Uterus (tissue), 4 donors: ENCODE results near the gene B4GALT7. TPM values are rescaled to one million over a fixed set of nuclear protein-coding genes. Genes with fewer than 3 reads are reported as not detected.

Experiments
- DNase-seq, 2 donors: peaks; one replicate each; pipeline ENCODE4 v3.0.0-alpha.2; 2019 to 2020
- H3K27ac ChIP-seq, 2 donors: fragments of 200-600 bp; sonication (generic); 1 replicate in 1 of 2; 2 replicates in 1 of 2; pipeline ENCODE4 v1.5.1; 2016 to 2018
- H3K27me3 ChIP-seq, 2 donors: fragments of 200-600 bp; sonication (generic); one replicate each; pipeline ENCODE4 v1.5.1; 2018 to 2019; ENCODE audit warnings: control low read depth in 1 of 2
- H3K36me3 ChIP-seq, 2 donors: fragments of 200-600 bp; sonication (generic); one replicate each; pipeline ENCODE4 v1.5.1; 2019; ENCODE audit warnings: control low read depth in 1 of 2
- H3K4me1 ChIP-seq, 2 donors: fragments of 200-600 bp; sonication (generic); one replicate each; pipeline ENCODE4 v1.5.1; 2018 to 2019; ENCODE audit warnings: control low read depth in 1 of 2
- H3K4me3 ChIP-seq, 2 donors: fragments of 200-600 bp; sonication (generic); 1 replicate in 1 of 2; 2 replicates in 1 of 2; pipeline ENCODE4 v1.5.1; 2018 to 2019; ENCODE audit warnings: mild to moderate bottlenecking in 1 of 2
- H3K9me3 ChIP-seq, 2 donors: fragments of 200-600 bp; sonication (generic); one replicate each; pipeline ENCODE4 v1.5.1; 2019; ENCODE audit warnings: control low read depth in 1 of 2
- POLR2A ChIP-seq, 2 donors: fragments of 450-650 bp; IDR thresholded peaks; one replicate each; pipeline ENCODE4 v1.6.1; 2016; ENCODE audit warnings: antibody characterized with exemption in 2 of 2, mild to moderate bottlenecking in 1 of 2, moderate library complexity in 1 of 2
- intact Hi-C: fragments of 100-400 bp; cut with DNase I; formaldehyde crosslinking; loops from one replicate; pipeline ENCODE4 v1.15.1; 2023; ENCODE audit warnings: low total_unique reads
- total RNA-seq, 4 donors: library from RNA; depleted of rRNA in 3 of 4; stranded (reverse); fragments of >200 nt in 3 of 4; gene quantifications; one replicate each; pipeline versions ENCODE4 v1.1.0 to v1.2.4, GENCODE V29; 2014 to 2023
- TF ChIP-seq, protein P1 (sequence below), 4 experiments: fragments of 200-600 bp in 2 of 4; fragments of 450-650 bp in 2 of 4; sonication (generic) in 2 of 4; IDR thresholded peaks; one replicate each; pipeline ENCODE4 v1.5.1; 2016 to 2019; ENCODE audit warnings: antibody characterized with exemption in 4 of 4, mild to moderate bottlenecking in 2 of 4, moderate library complexity in 1 of 4
- donor health status: DM: yes; HTN: yes; CAD: no.

The B4GALT7 gene
- total RNA-seq, 4 donors from 2014 or later: 5.1 to 27.8 (median 24.5) TPM

DNA sequence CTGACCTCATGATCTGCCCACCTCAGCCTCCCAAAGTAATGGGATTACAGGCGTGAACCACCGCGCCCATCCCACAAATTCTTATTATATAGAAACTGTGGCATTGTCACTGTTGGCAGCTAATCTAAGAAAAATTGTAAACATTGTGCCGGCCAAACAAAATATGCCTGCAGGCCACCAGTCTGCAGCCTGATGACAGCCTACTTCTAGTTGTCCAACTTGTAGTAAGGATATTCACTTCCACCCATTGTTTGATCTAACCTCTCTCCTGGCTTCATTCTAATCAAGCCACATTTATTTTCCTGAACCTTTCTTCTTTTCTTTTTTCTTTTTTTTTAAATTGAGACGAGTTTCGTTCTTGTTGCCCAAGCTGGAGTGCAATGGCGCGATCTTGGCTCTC, 21.6 kb upstream of the B4GALT7 start:
- H3K27ac ChIP-seq: no peak overlapping the region
- H3K9me3 ChIP-seq: no peaks in the 10 kb centered on the region
- TF ChIP-seq, protein P1, sequence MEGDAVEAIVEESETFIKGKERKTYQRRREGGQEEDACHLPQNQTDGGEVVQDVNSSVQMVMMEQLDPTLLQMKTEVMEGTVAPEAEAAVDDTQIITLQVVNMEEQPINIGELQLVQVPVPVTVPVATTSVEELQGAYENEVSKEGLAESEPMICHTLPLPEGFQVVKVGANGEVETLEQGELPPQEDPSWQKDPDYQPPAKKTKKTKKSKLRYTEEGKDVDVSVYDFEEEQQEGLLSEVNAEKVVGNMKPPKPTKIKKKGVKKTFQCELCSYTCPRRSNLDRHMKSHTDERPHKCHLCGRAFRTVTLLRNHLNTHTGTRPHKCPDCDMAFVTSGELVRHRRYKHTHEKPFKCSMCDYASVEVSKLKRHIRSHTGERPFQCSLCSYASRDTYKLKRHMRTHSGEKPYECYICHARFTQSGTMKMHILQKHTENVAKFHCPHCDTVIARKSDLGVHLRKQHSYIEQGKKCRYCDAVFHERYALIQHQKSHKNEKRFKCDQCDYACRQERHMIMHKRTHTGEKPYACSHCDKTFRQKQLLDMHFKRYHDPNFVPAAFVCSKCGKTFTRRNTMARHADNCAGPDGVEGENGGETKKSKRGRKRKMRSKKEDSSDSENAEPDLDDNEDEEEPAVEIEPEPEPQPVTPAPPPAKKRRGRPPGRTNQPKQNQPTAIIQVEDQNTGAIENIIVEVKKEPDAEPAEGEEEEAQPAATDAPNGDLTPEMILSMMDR (IDR thresholded peaks at IDR 0.05): no peak
- TF ChIP-seq POLR2A (IDR thresholded peaks at IDR 0.05): no peak
- H3K4me1 ChIP-seq: no peaks in the 10 kb centered on the region
- no peaks in the 10 kb centered on the region for H3K36me3 ChIP-seq
- no peaks in the 10 kb centered on the region for H3K27me3 ChIP-seq
- no peak overlapping the region for H3K4me3 ChIP-seq
- no peak for DNase-seq
- intact Hi-C loops: no loop called here

DNA sequence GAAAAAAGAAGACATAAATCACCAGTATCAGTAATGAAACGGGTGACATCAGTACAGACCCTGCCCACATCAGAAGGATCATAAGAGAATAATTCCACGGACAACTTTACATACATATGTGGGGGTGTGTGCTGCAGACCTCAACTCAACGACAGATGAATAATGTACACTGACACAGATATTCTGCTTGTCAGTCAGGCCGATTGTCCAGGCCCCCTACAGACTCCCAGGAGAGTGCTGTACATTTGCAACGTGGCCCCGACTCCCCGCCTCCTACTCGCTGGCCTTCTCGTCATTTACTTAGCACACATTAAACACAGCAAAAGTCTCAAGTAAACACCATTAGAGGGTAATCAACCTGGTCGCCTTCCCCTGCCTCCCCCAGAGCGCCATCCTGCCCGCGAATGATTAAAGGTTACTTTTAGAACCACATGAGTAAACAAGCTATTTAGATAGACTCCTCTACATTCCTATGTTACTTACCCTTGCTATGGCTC, 11.5 kb upstream of the B4GALT7 start:
- Histone ChIP-seq H3K4me1 (no peaks in the 10 kb centered on the region), H3K27ac (no peak overlapping the region), H3K36me3 (no peaks in the 10 kb centered on the region), H3K27me3 (no peaks in the 10 kb centered on the region), H3K4me3 (no peak overlapping the region), H3K9me3 (no peaks in the 10 kb centered on the region)
- intact Hi-C loops: no loop called here
- no peak for TF ChIP-seq POLR2A (IDR thresholded peaks at IDR 0.05)
- TF ChIP-seq, protein P1 (IDR thresholded peaks at IDR 0.05): no peak
- no peak for DNase-seq

DNA sequence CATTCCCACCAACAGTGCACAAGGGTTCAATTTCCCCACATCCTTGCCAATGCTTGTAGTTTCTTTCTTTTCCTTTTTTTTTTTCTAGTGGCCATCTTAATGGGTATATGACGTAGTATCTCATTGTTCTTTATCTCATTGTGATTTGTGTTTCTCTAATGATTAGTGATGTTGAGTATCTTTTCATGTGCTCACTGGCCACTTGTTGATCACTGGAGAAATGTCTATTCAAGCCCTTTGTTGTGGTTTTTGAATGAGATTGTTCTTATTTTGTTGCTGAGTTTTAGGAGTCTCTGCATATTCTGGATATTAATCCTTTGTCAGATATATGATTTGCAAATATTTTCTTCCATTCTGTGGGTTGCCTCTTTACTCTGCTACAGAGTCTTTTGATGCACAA, 9.5 kb upstream of the B4GALT7 start:
- TF ChIP-seq, protein P1 (IDR thresholded peaks at IDR 0.05): no peak
- no peak for TF ChIP-seq POLR2A (IDR thresholded peaks at IDR 0.05)
- Histone ChIP-seq H3K9me3 (no peaks in the 10 kb centered on the region), H3K27ac (no peak overlapping the region), H3K36me3 (no peaks in the 10 kb centered on the region), H3K4me1 (no peaks in the 10 kb centered on the region), H3K27me3 (no peaks in the 10 kb centered on the region), H3K4me3 (no peak overlapping the region)
- DNase-seq: no peak
- intact Hi-C loops: no loop called here

DNA sequence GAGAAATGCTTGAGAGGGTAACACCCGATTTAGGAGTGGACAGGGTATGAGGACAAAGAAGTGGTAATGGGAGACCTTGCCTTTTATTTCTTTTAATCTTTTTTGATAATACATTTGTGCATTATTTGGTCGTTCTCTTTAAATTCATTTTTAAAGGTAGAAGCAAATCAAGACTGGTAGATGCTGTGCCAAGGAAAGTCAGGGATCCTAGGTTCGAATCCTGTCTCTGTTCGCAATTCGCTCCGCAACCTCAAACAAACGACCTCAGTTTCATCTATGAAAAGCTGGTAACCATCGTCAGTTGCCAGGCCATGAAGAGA, 8.3 kb upstream of the B4GALT7 start:
- Histone ChIP-seq H3K27ac (peak overlapping the region; percentile 76 to 77), H3K36me3 (no peaks in the 10 kb centered on the region), H3K9me3 (no peaks in the 10 kb centered on the region), H3K27me3 (no peaks in the 10 kb centered on the region), H3K4me3 (peak overlapping the region; percentile 80 to 89), H3K4me1 (no peaks in the 10 kb centered on the region)
- DNase-seq: no peak
- intact Hi-C loops: no loop called here
- TF ChIP-seq, protein P1 (IDR thresholded peaks at IDR 0.05): no peak
- no peak for TF ChIP-seq POLR2A (IDR thresholded peaks at IDR 0.05)

DNA sequence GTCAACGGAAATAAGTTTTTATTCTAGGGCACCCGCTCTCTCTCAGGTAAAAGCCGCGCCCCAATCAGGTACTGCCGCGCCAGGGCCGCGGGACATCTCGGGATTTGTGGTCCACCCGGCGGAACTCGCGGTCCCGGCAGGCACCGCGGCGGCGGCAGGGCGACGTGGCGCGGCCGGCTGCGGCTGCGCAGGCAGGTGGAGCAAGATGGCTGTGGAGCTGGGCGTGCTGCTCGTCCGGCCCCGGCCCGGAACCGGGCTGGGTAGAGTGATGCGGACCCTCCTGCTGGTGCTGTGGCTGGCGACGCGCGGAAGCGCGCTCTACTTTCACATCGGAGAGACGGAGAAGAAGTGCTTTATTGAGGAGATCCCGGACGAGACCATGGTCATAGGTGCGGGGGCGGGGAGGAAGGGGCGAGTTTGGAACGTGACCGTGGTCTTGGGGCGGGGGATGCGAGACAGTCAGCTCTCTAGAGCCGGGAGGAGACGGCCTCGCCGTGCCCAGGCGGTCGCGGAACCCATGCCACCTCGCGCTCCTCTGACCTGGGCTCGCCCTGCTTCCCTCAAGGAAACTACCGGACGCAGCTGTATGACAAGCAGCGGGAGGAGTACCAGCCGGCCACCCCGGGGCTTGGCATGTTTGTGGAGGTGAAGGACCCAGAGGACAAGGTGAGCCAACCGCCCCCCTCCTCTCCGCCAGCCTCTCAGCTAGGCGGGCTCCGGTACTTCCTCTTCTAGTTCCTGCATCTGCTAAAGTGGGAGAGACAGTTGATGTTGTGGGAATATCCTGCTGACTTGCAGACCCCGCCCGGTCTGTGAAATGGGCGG, 7.7 kb upstream of the B4GALT7 start, which contains the start of gene TMED9:
TSS of gene TMED9 (plus strand) at position 194 of the 825 bp plus-strand sequence. CDS start at position 206, 12 bp downstream.
- peak within 1 kb of the TSS; percentile 76 to 77 for H3K27ac ChIP-seq
- intact Hi-C loops: no loop called here

More for the DNA sequence above, 7.7 kb upstream of the B4GALT7 start, which contains the start of gene TMED9:
- no peaks in the 10 kb centered on the region for H3K4me1 ChIP-seq
- DNase-seq: peak; percentile 73 to 86
- no peaks in the 10 kb centered on the region for H3K9me3 ChIP-seq
- peak within 1 kb of the TSS; percentile 80 to 89 for H3K4me3 ChIP-seq
- no peaks in the 10 kb centered on the region for H3K27me3 ChIP-seq
- H3K36me3 ChIP-seq: no peaks in the 10 kb centered on the region
- TF ChIP-seq, protein P1 (IDR thresholded peaks at IDR 0.05): peak in 2 of 4 experiments; percentile 46 to 47
- peak; percentile 83 to 97 for TF ChIP-seq POLR2A (IDR thresholded peaks at IDR 0.05)
